ENCODE results near the gene NFKBIZ. TPM values are rescaled to one million over a fixed set of nuclear protein-coding genes. Genes with fewer than 3 reads are reported as not detected.

Gene NFKBIZ
- total RNA-seq, 4 donors from 2014 or later, result 49.8 to 103 (median 95.4) TPM

- Histone ChIP-seq H3K27me3 (no peaks in the 10 kb centered on the region), H3K4me3 (peak overlapping the region; percentile 50 to 66 (median 60)), H3K36me3 (no peaks in the 10 kb centered on the region), H3K27ac (replicated peaks in 1 of 4) (peak overlapping the region; percentile 86 to 89 (median 86)), H3K4me1 (peaks cover 28 to 51% (median 47%) of the 10 kb centered on the region in 4 donors), H3K9me3 (no peaks in the 10 kb centered on the region)
- intact Hi-C loops (cut with DNase I), result no loop called here
- TF ChIP-seq POLR2AphosphoS5 (IDR thresholded peaks at IDR 0.05) (peak; percentile 87 to 92), CTCF (IDR thresholded peaks at IDR 0.05) (no peak), POLR2A (IDR thresholded peaks at IDR 0.05; ENCODE audit: low read depth) (no peak)
- 17% methylated on average over 9 of the region's 9 CpGs for WGBS
- DNase-seq (ENCODE audit: extremely low spot score), result no peak
Observed at GRCh38 chr3:101828691-101829436, 20.4 kb upstream of the NFKBIZ start.

GRCh38 chr3:101829437-101829830 is 19.9 kb upstream of the NFKBIZ start:
- intact Hi-C loops (cut with DNase I), result no loop called here
- Histone ChIP-seq H3K27me3 (no peaks in the 10 kb centered on the region), H3K9me3 (no peaks in the 10 kb centered on the region), H3K27ac (replicated peaks in 1 of 4) (peak overlapping the region; percentile 86 to 89 (median 86)), H3K4me1 (peaks cover 28 to 54% (median 48%) of the 10 kb centered on the region in 4 donors), H3K4me3 (peak overlapping the region; percentile 50 to 66 (median 60)), H3K36me3 (no peaks in the 10 kb centered on the region)
- TF ChIP-seq CTCF (IDR thresholded peaks at IDR 0.05) (no peak), POLR2AphosphoS5 (IDR thresholded peaks at IDR 0.05) (no peak), EP300 (IDR thresholded peaks at IDR 0.05) (no peak), POLR2A (IDR thresholded peaks at IDR 0.05; ENCODE audit: low read depth) (no peak)
- WGBS, result 34% methylated on average over 2 of the region's 2 CpGs
- DNase-seq (ENCODE audit: extremely low spot score), result no peak

- Histone ChIP-seq H3K36me3 (no peaks in the 10 kb centered on the region), H3K27me3 (no peaks in the 10 kb centered on the region), H3K4me1 (peaks cover 28 to 54% (median 48%) of the 10 kb centered on the region in 4 donors), H3K27ac (replicated peaks in 1 of 4) (peak overlapping the region; percentile 86 to 89 (median 86)), H3K9me3 (no peaks in the 10 kb centered on the region), H3K4me3 (peak overlapping the region; percentile 50 to 66 (median 60))
- TF ChIP-seq CTCF (IDR thresholded peaks at IDR 0.05) (no peak), EP300 (IDR thresholded peaks at IDR 0.05) (no peak), POLR2AphosphoS5 (IDR thresholded peaks at IDR 0.05) (no peak), POLR2A (IDR thresholded peaks at IDR 0.05; ENCODE audit: low read depth) (no peak)
- no peak for DNase-seq (ENCODE audit: extremely low spot score)
- WGBS, result 43% methylated on average over 2 of the region's 2 CpGs
- intact Hi-C loops (cut with DNase I), result no loop called here
Observed at GRCh38 chr3:101829874-101830273, 19.4 kb upstream of the NFKBIZ start.

- Histone ChIP-seq H3K36me3 (no peaks in the 10 kb centered on the region), H3K27ac (replicated peaks in 1 of 4) (no peak overlapping the region), H3K27me3 (no peaks in the 10 kb centered on the region), H3K4me1 (peaks cover 13 to 61% (median 59%) of the 10 kb centered on the region in 4 donors), H3K9me3 (no peaks in the 10 kb centered on the region), H3K4me3 (no peak overlapping the region)
- intact Hi-C loops (cut with DNase I), result no loop called here
- WGBS, result 88% methylated on average over 2 of the region's 2 CpGs
- DNase-seq (ENCODE audit: extremely low spot score), result no peak
- TF ChIP-seq EP300 (IDR thresholded peaks at IDR 0.05) (no peak), POLR2A (IDR thresholded peaks at IDR 0.05; ENCODE audit: low read depth) (no peak), CTCF (IDR thresholded peaks at IDR 0.05) (no peak)
Observed at GRCh38 chr3:101833446-101833974, 15.8 kb upstream of the NFKBIZ start.
